ENCODE data around the gene RNF19B.

Gene RNF19B

GRCh38 chr1:32900956-32901822 is 63.4 kb downstream of the RNF19B start, which contains the start of gene TMEM54:
Gene TMEM54 (minus strand): TSS chr1:32901389. CDS start chr1:32901238, 151 bp downstream.
- DNase-seq: no peak

GRCh38 chr1:32900371-32900955 is 64.1 kb downstream of the RNF19B start:
- no peak for DNase-seq

DNA sequence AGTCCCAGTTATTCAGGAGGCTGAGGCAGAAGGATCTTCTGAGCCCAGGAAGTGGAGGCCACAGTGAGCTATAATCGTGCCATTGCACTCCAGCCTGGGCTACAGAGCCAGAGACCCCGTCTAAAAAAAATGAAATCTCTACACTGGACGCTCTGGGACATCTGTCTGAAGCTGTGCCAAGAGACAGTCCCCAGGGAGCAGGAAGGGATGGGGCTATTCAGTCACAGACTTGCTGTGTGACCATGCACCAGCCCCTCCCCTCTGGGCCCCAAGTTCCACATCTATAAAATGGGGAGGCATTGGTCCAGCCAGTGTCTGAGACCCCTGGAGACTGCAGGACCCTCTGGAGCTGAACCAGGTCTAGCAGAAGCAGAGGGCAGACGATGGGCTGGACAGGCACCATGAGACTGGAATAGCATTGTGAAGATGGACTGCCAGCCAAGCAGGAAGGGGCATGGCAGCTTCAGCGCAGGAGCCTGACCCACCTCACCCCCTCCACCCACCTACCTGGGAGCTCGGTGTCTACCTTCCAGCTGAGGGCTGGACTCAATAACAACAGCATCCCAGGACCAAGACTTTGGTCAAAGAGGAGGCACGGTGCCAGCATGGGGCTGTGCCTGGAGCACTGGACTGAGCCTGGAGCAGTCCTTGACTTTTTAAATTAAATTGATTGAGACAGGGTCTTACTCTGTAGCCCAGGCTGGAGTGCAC is 64.9 kb downstream of the RNF19B start:
- DNase-seq: no peak

DNA sequence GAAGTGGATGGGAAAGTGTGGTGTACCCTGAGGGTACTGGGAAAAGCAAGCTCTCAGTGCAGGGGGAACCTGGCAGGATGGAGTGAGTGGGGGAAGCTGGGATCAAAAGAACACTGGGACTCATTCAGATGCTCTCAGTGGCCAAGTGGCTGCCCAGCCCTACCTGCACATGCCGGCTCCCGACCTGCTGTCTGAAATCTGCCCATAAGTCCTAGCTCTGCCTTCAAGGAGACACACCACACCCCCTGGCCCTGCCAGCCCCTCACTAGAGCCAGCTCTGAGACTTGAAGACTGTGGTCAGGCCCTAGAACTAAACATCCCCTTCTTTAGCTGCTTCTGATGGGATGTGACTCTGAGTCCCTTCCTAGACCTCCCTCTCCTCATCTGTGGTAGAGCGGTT is 65.7 kb downstream of the RNF19B start:
- DNase-seq: no peak

- no peak for DNase-seq
Observed at GRCh38 chr1:32898056-32898455, 66.6 kb downstream of the RNF19B start.

GRCh38 chr1:32897082-32898049 is 67.2 kb downstream of the RNF19B start:
- DNase-seq: no peak

DNA sequence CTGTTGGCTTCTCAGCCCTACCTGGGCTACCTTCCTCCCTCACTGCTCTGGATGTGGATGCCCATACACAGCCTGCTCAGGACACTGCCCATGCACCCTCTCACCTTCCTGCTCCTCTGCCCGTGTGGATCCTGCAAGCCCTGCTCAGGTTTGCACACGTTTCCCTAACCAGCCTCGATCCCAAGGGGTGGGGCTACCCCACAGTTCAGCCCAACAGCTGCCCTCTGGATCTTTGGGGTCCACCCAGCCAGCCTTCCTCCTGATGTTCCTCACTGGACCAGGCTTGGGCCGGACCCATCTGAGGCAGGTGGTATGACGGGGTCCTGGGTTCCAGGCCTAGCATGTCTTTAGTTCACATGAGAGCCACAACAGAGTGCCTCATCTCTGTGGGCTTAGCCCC is 68.2 kb downstream of the RNF19B start:
- no peak for DNase-seq

DNA sequence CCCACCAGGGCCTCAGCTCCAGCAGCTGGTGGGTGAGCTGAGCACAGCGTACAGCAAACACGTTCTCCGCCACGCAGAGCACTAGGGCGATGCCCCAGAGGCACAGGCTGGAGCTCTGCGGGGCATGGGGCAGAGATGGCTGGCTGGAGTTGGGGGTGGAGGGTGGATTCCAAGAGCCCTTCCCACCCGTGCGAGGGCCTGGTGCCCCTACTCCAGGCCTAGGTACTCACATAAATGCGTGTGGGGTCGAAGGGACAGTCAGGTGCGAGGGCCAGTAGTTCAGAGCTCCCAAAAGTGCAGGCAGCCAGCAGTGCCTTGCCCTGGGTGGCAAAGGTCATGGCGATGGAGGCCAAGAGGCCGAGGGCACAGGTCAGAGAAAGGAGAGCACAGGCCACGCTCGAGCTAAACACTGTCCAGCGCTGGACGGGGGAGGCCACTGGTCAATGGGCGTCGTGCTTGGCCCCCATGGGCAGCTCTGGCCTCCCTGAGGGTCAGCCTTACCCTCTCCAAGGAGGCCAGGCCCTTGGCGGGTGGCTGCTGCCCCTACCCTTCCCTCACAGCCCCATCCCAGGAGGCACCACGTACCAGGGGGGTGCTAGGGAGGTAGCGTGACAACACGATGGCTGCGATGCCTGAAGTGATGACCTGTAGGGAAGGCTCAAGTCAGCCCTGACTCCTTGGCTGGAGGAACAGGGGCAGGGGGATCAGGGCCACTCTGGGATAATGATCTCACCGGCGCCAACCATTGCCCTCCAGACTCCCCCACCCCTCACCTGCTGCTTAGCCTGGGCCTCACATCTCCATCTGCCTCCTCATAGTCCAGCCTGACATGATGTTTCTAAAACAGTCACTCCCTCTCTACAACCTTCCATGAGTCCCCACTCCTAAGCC is 69.0 kb downstream of the RNF19B start:
- DNase-seq: no peak

DNA sequence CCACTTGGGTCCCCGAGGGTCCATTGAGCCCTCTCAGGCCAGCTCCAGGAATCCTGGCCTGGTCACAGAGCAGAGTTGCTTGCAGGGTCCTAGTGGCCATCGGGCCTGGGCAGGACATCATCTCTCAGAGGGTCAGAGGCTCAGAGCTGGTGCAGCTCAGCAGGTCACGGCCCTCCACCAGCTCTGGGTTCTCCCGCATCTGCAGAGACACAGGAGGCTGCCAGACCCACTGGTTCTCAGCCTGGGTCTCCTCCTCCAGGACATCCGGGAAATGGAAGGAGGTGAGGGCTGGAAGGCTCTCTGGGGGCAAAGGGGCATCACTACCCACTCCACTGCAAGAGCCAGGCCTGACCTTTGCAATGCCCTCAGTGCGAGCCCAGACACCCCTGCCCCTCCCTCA is 69.9 kb downstream of the RNF19B start:
- DNase-seq: no peak

- no peak for DNase-seq
Observed at GRCh38 chr1:32894019-32894600, 70.5 kb downstream of the RNF19B start.

DNA sequence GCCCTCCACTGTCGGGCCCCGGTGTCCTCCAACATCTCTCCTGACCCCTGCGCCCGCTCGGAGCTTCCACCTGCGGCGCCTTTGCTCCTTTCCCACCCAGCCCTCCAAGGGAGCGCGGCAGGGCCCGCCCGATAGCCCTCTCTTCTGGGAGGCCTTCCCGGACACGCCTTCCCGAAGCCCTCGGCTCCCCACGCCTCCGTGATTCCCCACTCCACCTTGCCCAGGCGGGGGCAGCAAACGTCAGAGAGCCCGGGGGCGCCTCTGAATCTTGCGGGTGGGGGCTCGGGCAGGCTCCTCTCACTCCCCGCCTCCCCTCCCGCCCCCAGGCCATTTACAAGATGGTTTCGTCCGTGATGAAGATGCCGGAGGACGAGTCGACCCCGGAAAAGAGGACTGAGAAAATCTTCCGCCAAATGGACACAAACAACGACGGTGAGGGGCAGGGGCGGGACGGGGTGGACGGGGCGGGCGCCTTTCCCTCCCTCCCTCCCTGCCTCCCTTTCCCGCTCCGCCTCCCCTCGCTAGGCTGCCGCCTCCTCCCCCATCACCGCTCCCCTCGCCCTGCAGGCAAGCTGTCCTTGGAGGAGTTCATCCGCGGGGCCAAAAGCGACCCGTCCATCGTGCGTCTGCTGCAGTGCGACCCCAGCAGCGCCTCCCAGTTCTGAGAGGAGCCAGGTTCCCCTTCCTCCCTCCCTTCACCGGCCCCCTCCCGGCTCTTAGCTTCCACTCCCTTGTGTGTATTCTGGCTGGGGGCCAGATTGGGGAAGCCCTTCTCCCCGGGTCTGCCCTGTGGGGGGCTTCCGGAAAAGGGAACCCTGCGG is 71.2 kb downstream of the RNF19B start:
- DNase-seq: no peak

GRCh38 chr1:32892368-32893197 is 72.0 kb downstream of the RNF19B start:
- no peak for DNase-seq

DNA sequence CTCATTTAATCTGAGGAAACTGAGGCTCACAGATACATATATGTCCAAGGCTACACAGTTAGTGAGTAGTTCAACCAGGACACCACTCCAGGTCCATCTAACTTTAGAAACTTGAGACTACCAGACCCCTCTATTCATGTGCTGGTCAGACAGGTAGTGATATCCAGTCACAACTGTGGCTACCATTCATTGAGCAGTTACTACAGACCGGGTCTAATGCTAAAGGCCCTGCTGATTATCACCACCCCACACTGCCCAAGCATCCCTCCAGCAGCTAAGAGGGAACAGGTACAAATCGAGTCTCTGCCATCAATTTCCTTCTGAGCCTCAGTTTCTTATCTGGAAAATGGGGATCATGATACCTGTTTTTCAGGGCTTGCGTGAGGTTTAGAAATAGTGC is 73.0 kb downstream of the RNF19B start:
- DNase-seq: no peak

GRCh38 chr1:32891241-32891570 is 73.4 kb downstream of the RNF19B start:
- no peak for DNase-seq

DNA sequence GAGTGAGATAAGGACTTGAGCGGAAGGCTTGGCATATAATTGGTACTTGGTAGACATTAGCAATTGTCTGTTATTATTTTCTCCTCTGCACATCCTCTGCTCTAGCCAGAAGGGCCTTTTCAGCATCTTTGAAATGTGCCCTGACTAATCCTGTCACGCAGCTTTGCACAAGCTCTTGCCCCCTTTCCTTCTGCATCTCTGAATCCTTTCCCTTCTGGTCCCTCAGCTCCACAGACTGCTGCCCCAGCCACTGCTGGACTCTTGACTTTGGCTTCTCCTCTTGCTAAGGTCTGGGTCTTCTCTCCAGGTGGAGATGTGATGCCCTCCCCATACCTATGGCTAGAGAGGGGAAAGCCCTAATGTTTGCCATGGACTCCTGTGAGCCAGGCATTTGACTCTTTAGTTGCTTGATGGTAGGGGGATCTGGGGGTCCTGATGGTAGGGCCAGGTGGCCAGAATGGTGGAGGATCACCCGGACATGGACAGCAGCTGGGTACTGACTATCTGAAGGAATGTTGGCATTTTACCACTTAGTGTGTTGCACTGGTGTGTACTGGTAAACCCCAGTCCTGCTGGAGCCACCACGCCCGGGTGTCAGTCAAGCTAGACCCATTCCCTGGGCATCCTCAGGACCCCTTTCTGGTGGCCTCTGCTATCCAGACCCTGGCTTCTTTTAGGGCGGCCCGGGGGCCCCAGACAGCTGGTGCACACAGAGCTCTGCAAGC is 73.9 kb downstream of the RNF19B start:
- no peak for DNase-seq

GRCh38 chr1:32889731-32890278 is 74.8 kb downstream of the RNF19B start:
- DNase-seq: no peak

- DNase-seq: no peak
Observed at GRCh38 chr1:32888677-32889420, 75.8 kb downstream of the RNF19B start.

DNA sequence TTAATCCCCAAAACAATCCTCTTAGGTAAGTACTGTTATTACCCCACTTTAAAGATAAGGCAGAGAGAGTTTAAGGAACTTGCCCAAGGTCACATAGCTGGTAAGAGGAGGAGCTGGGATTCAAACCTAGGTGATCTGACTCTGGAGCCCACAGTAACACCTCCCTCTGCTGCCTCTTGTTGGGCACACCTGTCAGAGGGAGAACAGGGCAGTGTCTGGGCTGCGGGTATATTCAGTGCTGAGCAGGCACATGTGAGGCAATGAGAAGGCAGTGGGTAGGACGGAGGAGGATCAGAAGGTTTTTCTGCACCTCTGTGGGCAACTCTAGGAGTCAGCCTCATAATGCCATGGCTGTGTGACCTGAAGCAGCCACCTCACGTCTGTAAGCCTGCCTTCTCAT is 76.5 kb downstream of the RNF19B start:
- no peak for DNase-seq
